Lung (tissue), 12 donors: ENCODE results near the gene UNC93B1. TPM values are rescaled to one million over a fixed set of nuclear protein-coding genes. Genes with fewer than 3 reads are reported as not detected.

Experiments
- ATAC-seq: fragments of 200-7000 bp; cut with Tn5 transposase; one replicate; pipeline ENCODE4 v1.9.1; 2020; ENCODE audit warnings: moderate number of reproducible peaks; ENCODE audit not compliant: insufficient read depth, low FRiP score
- DNase-seq, 3 donors: peaks; one replicate each; pipeline ENCODE4 v3.0.0-alpha.2; 2013 to 2017
- H3K27ac ChIP-seq, 2 donors: one replicate each; pipeline ENCODE4 v1.5.1; 2013; ENCODE audit warnings: mild to moderate bottlenecking in 2 of 2, moderate library complexity in 2 of 2, control low read depth in 1 of 2, inconsistent platforms in 1 of 2, low read depth in 1 of 2, low read length in 1 of 2
- H3K27me3 ChIP-seq, 3 donors: one replicate each; pipeline ENCODE4 v1.5.1; 2013; ENCODE audit warnings: low read length in 2 of 3; ENCODE audit not compliant: control insufficient read depth in 3 of 3, insufficient read depth in 3 of 3
- H3K36me3 ChIP-seq, 4 donors: one replicate each; pipeline ENCODE4 v1.5.1; 2013; ENCODE audit warnings: low read length in 4 of 4, mild to moderate bottlenecking in 1 of 4, moderate library complexity in 1 of 4; ENCODE audit not compliant: control insufficient read depth in 4 of 4, insufficient read depth in 4 of 4
- H3K4me1 ChIP-seq, 5 donors: one replicate each; pipeline ENCODE4 v1.5.1; 2013; ENCODE audit warnings: low read length in 5 of 5, mild to moderate bottlenecking in 2 of 5, moderate library complexity in 1 of 5; ENCODE audit not compliant: control insufficient read depth in 5 of 5, insufficient read depth in 5 of 5
- H3K4me3 ChIP-seq: one replicate; pipeline ENCODE4 v1.5.1; 2013; ENCODE audit warnings: mild to moderate bottlenecking, control low read depth, moderate library complexity
- H3K9ac ChIP-seq, 2 donors: one replicate each; pipeline ENCODE4 v1.5.1; 2013; ENCODE audit warnings: low read length in 2 of 2, control low read depth in 1 of 2; ENCODE audit not compliant: insufficient read depth in 1 of 2
- H3K9me3 ChIP-seq, 4 donors: one replicate each; pipeline ENCODE4 v1.5.1; 2013; ENCODE audit warnings: low read length in 3 of 4, mild to moderate bottlenecking in 1 of 4, moderate library complexity in 1 of 4; ENCODE audit not compliant: control insufficient read depth in 4 of 4, insufficient read depth in 3 of 4
- CTCF ChIP-seq: IDR thresholded peaks from 2 replicates; pipeline ENCODE4 v1.5.1; 2012; ENCODE audit warnings: mild to moderate bottlenecking; ENCODE audit errors: control extremely low read depth, extremely low read depth
- WGBS, 2 donors: extraction: QIAGEN DNeasy Blood & Tissue Kit; methylation state at CpG; one replicate each; pipeline ENCODE4 v1.1.7; 2013; 5-methylcytosine and 5-hydroxymethylcytosine counted together
- polyA plus RNA-seq, 2 donors: library from polyadenylated mRNA; stranded (reverse); fragments of 200-250 nt; gene quantifications; one replicate each; pipeline ENCODE4 v1.2.1, GENCODE V29; 2013
- total RNA-seq, 2 donors: library from RNA; depleted of rRNA in 1 of 2; stranded (reverse); fragments of >200 nt in 1 of 2; gene quantifications; one replicate each; pipeline ENCODE4 v1.2.1, GENCODE V29; 2014 to 2021
- donor health status: control.
- donor health status: control.
- donor health status: Bipolar disorder and iron deficiency.
- donor health status: healthy.
- donor health status: DM: yes; HTN: yes; CAD: no.

Gene UNC93B1
- total and polyA plus RNA-seq, 4 donors = 44.3 to 124 (median 87.8) TPM

GRCh38 chr11:68012044-68012842, 8.3 kb upstream of the UNC93B1 start:
- Histone ChIP-seq H3K9ac (peak overlapping the region; percentile 9 to 11), H3K27me3 (no peaks in the 10 kb centered on the region), H3K27ac (peak overlapping the region in 1 of 2 donors; percentile 94), H3K36me3 (peaks cover 0 to 4% (median 0%) of the 10 kb centered on the region in 4 donors), H3K4me1 (peaks cover 5 to 47% (median 15%) of the 10 kb centered on the region in 5 donors), H3K4me3 (no peak overlapping the region), H3K9me3 (no peaks in the 10 kb centered on the region)
- TF ChIP-seq CTCF = no peak
- WGBS, 2 donors = 56 to 58% methylated on average over 17 of the region's 17 CpGs
- no peak for DNase-seq
- no peak for ATAC-seq

GRCh38 chr11:68011051-68011943, 7.4 kb upstream of the UNC93B1 start:
- WGBS, 2 donors = 56 to 66% methylated on average over 16 of the region's 16 CpGs
- peak overlapping the region; percentile 29 to 94 for H3K27ac ChIP-seq
- no peaks in the 10 kb centered on the region for H3K27me3 ChIP-seq
- ATAC-seq = no peak
- H3K4me1 ChIP-seq = peaks cover 5 to 39% (median 13%) of the 10 kb centered on the region in 5 donors
- no peaks in the 10 kb centered on the region for H3K9me3 ChIP-seq
- no peak overlapping the region for H3K4me3 ChIP-seq
- H3K36me3 ChIP-seq = peaks cover 0 to 4% (median 0%) of the 10 kb centered on the region in 4 donors
- H3K9ac ChIP-seq = peak overlapping the region in 1 of 2 donors; percentile 64
- peak in 1 of 3 donors; percentile 70 for DNase-seq
- TF ChIP-seq CTCF = no peak

DNA sequence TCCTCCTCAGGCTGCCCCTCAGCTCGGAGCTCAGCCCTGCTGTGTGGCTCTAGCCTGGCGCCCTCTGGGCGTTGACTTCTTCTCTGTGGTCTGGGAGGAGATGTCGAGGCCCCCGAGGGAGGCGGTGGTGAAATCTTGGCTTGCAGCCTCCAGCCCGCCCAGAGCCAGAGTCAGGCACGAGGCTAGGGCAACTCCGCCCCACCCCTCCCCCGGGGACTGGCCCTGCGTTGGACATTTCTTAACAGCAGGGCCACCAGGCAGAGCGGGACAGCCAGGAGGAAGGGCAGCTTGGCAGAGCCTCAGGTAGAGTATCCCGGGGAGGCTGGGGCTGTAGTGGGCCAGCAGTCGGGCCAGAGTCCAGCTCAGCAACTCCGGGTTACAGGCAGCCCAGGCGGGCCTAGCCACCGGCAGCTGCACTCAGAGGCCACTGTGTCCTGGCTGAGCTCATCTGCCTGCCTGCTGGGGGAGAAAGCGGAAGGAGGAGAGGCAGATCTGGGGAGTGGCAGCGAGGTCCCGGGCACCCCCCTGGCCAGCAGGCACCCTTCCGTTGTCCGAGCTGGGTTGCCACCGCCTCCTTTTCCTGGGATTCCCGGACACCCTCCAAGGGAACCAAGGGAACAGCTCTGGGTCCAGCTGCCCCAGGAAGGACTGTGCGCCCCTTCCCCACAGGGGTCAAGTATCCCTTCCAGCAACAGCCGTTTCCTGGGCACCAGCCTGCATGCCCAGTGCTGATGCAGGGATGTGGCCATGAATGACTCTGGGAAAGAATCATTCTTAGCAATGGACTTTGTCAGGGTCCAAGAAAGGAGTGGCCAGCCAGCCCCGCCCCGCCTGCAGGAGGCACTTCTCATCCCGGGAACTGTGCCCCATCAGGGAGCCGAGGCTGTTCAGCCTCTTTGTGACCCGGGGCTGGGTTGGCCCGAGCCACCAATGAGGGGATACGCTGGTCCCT, 6.5 kb upstream of the UNC93B1 start, which contains the start of gene ALDH3B1:
Gene ALDH3B1, plus strand, starts transcription at position 238 of the 952 bp plus-strand sequence. CDS start 4,971 bp downstream, outside the sequence.
- peak; percentile 81 to 88 (median 82) for DNase-seq
- peak; percentile 67 for ATAC-seq
- peak within 1 kb of the TSS; percentile 38 for H3K4me3 ChIP-seq
- H3K27ac ChIP-seq = peak within 1 kb of the TSS; percentile 29 to 94
- no peaks in the 10 kb centered on the region for H3K27me3 ChIP-seq
- peaks cover 5 to 39% (median 10%) of the 10 kb centered on the region in 5 donors for H3K4me1 ChIP-seq
- TF ChIP-seq CTCF = no peak
- 13 to 22% methylated on average over 31 to 33 of the region's 33 CpGs for WGBS, 2 donors
- peaks cover 0 to 4% (median 0%) of the 10 kb centered on the region in 4 donors for H3K36me3 ChIP-seq
- H3K9ac ChIP-seq = peak within 1 kb of the TSS in 1 of 2 donors; percentile 64
- no peaks in the 10 kb centered on the region for H3K9me3 ChIP-seq
